ENCODE results near the gene HSD11B1L. TPM values are rescaled to one million over a fixed set of nuclear protein-coding genes. Genes with fewer than 3 reads are reported as not detected.
"Not testable (repeated sequence)": the region's sequence is repeated elsewhere in the genome, so short reads cannot be mapped to it uniquely, and the experiment has no call there.

HSD11B1L gene
- total RNA-seq, 2 donors from 2014 or later: 10.3 to 12.6 TPM

DNA sequence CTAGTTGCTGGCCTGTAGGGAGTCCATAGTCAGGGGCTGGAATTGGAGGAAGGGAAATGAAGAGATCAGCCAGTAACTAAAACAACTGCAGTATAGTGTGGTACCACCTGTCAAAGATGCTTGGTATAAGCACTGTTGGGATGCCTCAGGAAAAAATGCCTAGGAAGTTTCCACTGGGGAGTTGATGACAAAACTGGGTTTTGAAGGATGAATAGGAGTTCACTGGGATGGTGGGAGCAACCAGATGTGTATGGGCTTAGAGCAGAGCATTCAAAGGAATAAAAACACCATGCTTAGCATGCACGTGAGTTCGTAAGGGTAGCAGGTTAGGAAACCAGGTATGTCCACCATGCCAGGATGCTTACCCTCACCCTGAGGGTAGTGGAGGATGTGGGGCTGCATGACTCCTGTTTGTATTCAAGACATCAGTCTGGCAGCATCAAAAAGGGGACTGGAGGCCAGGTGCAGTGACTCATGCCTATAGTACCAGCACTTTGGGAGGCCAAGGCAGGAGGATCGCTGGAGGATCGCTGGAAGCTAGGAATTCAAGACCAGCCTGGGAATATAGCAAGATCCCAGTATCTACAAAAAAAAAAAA, 46.7 kb downstream of the HSD11B1L start:
- Histone ChIP-seq H3K27ac (no peak overlapping the region), H3K9me3 (peaks cover 0 to 18% of the 10 kb centered on the region in 2 donors)
- no peak for DNase-seq (ENCODE audit: low spot score)

DNA sequence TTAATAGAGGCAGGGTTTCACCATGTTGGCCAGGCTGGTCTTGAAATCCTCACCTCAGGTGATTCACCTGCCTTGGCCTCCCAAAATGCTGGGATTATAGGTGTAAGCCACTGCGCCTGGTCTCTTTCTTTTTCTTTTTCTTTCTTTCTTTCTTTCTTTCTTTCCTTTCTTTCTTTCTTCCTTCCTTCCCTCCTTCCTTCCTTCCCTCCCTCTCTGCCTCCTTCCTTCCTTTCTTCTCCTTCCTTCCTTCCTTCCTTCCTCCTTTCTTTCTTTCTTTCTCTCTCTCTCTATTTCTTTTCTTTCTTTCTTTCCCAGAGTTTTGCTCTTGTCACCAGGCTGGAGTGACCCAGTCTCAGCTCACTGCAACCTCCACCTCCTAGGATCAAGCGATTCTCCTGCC, 52.3 kb downstream of the HSD11B1L start:
- not testable (repeated sequence) for H3K4me3 ChIP-seq; H3K27ac ChIP-seq; H3K4me1 ChIP-seq; H3K36me3 ChIP-seq; H3K27me3 ChIP-seq; DNase-seq (ENCODE audit: low spot score)
- H3K9me3 ChIP-seq: peaks cover 0 to 18% of the 10 kb centered on the region in 2 donors

More for the DNA sequence above, 46.7 kb downstream of the HSD11B1L start:
- TF ChIP-seq, protein P1, sequence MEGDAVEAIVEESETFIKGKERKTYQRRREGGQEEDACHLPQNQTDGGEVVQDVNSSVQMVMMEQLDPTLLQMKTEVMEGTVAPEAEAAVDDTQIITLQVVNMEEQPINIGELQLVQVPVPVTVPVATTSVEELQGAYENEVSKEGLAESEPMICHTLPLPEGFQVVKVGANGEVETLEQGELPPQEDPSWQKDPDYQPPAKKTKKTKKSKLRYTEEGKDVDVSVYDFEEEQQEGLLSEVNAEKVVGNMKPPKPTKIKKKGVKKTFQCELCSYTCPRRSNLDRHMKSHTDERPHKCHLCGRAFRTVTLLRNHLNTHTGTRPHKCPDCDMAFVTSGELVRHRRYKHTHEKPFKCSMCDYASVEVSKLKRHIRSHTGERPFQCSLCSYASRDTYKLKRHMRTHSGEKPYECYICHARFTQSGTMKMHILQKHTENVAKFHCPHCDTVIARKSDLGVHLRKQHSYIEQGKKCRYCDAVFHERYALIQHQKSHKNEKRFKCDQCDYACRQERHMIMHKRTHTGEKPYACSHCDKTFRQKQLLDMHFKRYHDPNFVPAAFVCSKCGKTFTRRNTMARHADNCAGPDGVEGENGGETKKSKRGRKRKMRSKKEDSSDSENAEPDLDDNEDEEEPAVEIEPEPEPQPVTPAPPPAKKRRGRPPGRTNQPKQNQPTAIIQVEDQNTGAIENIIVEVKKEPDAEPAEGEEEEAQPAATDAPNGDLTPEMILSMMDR (IDR thresholded peaks at IDR 0.05): no peak
- Histone ChIP-seq H3K27me3 (no peaks in the 10 kb centered on the region), H3K4me1 (no peaks in the 10 kb centered on the region), H3K4me3 (no peak overlapping the region), H3K36me3 (no peaks in the 10 kb centered on the region)

Other genes starting within 250 kb of the HSD11B1L start
- not detected for gene ZNRF4, start 225.6 kb upstream of the HSD11B1L start, total RNA-seq
- under 1 TPM in 1 of 2 donors, not detected in 1; 0.59 TPM for gene TINCR, start 113.1 kb upstream of the HSD11B1L start, total RNA-seq
- 10 to 100 TPM; 16.1 to 26.6 TPM for gene SAFB2, start 58.3 kb upstream of the HSD11B1L start, total RNA-seq
- gene SAFB, start 57.9 kb upstream of the HSD11B1L start, total RNA-seq: 10 to 100 TPM; 31.9 to 32.7 TPM
- gene MICOS13, start 511 bp upstream of the HSD11B1L start, total RNA-seq: 10 to 100 TPM; 87.7 to 98.8 TPM
- gene RPL36, start 9.3 kb downstream of the HSD11B1L start, total RNA-seq: 100 to 1,000 TPM; 222 to 483 TPM
- 10 to 100 TPM; 65.0 to 65.4 TPM for gene LONP1, start 39.1 kb downstream of the HSD11B1L start, total RNA-seq
- not detected for gene CATSPERD, start 39.6 kb downstream of the HSD11B1L start, total RNA-seq
- gene PRR22, start 103.7 kb downstream of the HSD11B1L start, total RNA-seq: under 1 TPM; 0.67 to 0.83 TPM
- 10 to 100 TPM; 12.1 to 24.8 TPM for gene DUS3L, start 110.1 kb downstream of the HSD11B1L start, total RNA-seq
- 10 to 100 TPM; 20.9 to 33.7 TPM for gene NRTN, start 124.0 kb downstream of the HSD11B1L start, total RNA-seq
- not detected for gene FUT6, start 158.7 kb downstream of the HSD11B1L start, total RNA-seq
- gene FUT3, start 170.4 kb downstream of the HSD11B1L start, total RNA-seq: not detected
- gene FUT5, start 189.5 kb downstream of the HSD11B1L start, total RNA-seq: not detected
- gene NDUFA11, start 222.8 kb downstream of the HSD11B1L start, total RNA-seq: 100 to 1,000 TPM; 368 to 648 TPM
- 1 to 10 TPM; 2.6 to 4.1 TPM for gene VMAC, start 223.8 kb downstream of the HSD11B1L start, total RNA-seq
- gene CAPS, start 233.2 kb downstream of the HSD11B1L start, total RNA-seq: 1 to 10 TPM; 4.5 to 7.3 TPM

Measured in right atrium auricular region (tissue), 2 donors.